ENCODE results near the gene BRD8.

The BRD8 gene

GRCh38 chr5:138095100-138095907 lies 83.1 kb downstream of the BRD8 start:
- no peak for DNase-seq

GRCh38 chr5:138093036-138093435 lies 85.4 kb downstream of the BRD8 start:
- no peak for DNase-seq

- no peak for DNase-seq
Measured at GRCh38 chr5:138092301-138092700, 86.1 kb downstream of the BRD8 start.

GRCh38 chr5:138091685-138092084 lies 86.7 kb downstream of the BRD8 start:
- DNase-seq = no peak
